ENCODE data around the gene THTPA. TPM values are rescaled to one million over a fixed set of nuclear protein-coding genes. Genes with fewer than 3 reads are reported as not detected.

Gene THTPA
- total RNA-seq, 4 donors from 2014 or later: 6.4 to 16.8 (median 15.2) TPM

DNA sequence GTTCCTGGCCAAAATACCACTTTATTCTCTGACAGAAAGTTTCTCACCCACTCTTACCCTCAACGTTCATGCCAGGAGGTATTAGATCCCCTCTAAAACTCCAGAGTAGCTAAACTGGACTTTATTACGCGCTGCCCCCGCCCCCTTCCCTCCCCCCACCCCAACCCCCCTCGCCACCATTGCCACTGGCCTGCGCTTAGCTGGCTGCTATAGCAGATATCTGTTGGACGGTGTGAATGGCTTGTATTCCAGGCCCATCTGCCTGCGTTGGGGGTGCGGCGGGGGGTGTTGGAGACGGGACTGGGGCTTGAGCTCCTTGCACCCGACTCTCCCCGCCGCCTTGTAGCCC, 564 bp upstream of the THTPA start:
- peak overlapping the region; percentile 92 to 95 for H3K27ac ChIP-seq
- no peak for DNase-seq
- intact Hi-C loops (cut with DNase I; ENCODE audit: low total_unique reads): no loop called here
- H3K4me1 ChIP-seq: peaks cover 4 to 9% of the 10 kb centered on the region in 2 donors
- no peaks in the 10 kb centered on the region for H3K9me3 ChIP-seq
- TF ChIP-seq, protein P1, sequence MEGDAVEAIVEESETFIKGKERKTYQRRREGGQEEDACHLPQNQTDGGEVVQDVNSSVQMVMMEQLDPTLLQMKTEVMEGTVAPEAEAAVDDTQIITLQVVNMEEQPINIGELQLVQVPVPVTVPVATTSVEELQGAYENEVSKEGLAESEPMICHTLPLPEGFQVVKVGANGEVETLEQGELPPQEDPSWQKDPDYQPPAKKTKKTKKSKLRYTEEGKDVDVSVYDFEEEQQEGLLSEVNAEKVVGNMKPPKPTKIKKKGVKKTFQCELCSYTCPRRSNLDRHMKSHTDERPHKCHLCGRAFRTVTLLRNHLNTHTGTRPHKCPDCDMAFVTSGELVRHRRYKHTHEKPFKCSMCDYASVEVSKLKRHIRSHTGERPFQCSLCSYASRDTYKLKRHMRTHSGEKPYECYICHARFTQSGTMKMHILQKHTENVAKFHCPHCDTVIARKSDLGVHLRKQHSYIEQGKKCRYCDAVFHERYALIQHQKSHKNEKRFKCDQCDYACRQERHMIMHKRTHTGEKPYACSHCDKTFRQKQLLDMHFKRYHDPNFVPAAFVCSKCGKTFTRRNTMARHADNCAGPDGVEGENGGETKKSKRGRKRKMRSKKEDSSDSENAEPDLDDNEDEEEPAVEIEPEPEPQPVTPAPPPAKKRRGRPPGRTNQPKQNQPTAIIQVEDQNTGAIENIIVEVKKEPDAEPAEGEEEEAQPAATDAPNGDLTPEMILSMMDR (IDR thresholded peaks at IDR 0.05): no peak
- no peak for TF ChIP-seq POLR2A (IDR thresholded peaks at IDR 0.05)
- no peaks in the 10 kb centered on the region for H3K36me3 ChIP-seq
- no peaks in the 10 kb centered on the region for H3K27me3 ChIP-seq
- peak overlapping the region; percentile 80 to 95 for H3K4me3 ChIP-seq

DNA sequence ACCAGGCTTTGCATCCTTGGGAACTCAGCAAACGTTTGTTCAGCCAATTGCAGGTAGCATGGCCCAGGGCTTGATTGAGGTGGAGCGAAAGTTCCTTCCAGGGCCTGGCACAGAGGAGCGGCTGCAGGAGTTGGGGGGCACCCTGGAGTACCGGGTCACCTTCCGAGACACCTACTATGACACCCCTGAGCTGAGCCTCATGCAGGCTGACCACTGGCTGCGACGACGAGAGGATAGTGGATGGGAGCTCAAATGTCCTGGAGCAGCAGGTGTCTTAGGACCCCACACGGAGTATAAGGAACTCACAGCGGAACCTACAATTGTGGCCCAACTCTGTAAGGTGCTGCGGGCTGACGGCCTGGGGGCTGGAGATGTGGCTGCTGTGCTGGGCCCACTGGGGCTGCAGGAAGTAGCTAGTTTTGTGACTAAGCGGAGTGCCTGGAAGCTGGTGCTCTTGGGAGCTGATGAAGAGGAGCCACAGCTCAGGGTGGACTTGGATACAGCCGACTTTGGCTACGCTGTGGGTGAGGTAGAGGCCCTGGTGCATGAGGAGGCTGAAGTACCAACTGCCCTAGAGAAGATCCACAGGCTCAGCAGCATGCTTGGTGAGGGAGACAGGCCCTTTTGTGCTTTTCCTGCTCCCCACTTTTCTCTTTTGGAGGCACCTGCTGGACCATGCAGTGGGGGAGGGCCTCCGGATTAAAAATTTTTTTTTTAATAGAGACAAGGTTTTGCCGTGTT, 799 bp downstream of the THTPA start:
- Histone ChIP-seq H3K36me3 (no peaks in the 10 kb centered on the region), H3K4me3 (peak overlapping the region; percentile 80 to 95), H3K4me1 (peaks cover 4 to 9% of the 10 kb centered on the region in 2 donors), H3K27me3 (no peaks in the 10 kb centered on the region), H3K27ac (peak overlapping the region; percentile 92 to 95), H3K9me3 (no peaks in the 10 kb centered on the region)
- no peak for DNase-seq
- TF ChIP-seq, protein P1 (IDR thresholded peaks at IDR 0.05): no peak
- TF ChIP-seq POLR2A (IDR thresholded peaks at IDR 0.05): no peak
- intact Hi-C loops (cut with DNase I; ENCODE audit: low total_unique reads): no loop called here

DNA sequence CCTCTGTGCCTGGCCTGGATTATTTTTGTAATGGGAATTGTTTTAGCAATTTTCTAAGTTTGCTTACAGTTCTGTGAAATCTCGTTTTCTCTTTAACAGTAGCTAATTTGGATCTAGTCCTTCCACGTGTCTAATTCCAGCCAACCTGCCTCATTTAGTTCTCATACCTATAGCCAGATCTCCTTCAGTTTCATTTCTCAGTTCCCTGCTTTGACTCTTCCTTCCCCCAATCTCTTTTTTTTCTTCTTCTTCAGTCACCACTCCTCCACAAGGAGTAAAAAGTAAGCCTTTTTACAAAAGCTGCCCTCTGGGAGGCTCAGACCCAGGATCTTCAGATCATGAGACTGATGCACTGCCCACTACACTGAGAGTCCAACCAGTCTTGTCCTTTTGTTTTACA, 1.4 kb downstream of the THTPA start:
- TF ChIP-seq, protein P1 (IDR thresholded peaks at IDR 0.05): no peak
- TF ChIP-seq POLR2A (IDR thresholded peaks at IDR 0.05): no peak
- H3K27me3 ChIP-seq: no peaks in the 10 kb centered on the region
- H3K9me3 ChIP-seq: no peaks in the 10 kb centered on the region
- no peak overlapping the region for H3K27ac ChIP-seq
- H3K4me1 ChIP-seq: peaks cover 4 to 9% of the 10 kb centered on the region in 2 donors
- no peak overlapping the region for H3K4me3 ChIP-seq
- H3K36me3 ChIP-seq: no peaks in the 10 kb centered on the region
- intact Hi-C loops (cut with DNase I; ENCODE audit: low total_unique reads): no loop called here
- DNase-seq: no peak

DNA sequence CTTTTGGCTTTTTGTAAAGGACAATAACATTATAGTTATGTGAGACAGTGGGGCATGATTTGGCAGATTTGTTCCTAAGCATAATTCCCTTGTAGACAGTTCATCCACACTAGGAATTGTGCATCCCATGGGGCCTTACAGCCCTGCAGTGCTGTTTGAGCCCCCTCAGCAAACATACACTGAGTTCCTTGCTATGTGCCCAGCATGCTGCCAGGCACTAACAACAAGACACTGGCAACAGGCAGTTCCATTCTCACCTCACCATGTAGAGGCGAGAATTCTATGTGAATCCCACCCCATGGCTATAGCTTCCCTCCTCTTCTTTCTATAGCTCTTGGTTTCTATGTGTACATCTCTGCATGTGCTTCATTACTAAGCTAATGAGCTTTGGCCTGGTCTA, 1.9 kb downstream of the THTPA start:
- Histone ChIP-seq H3K9me3 (no peaks in the 10 kb centered on the region), H3K27ac (no peak overlapping the region), H3K4me3 (no peak overlapping the region), H3K27me3 (no peaks in the 10 kb centered on the region), H3K36me3 (no peaks in the 10 kb centered on the region), H3K4me1 (peaks cover 4 to 9% of the 10 kb centered on the region in 2 donors)
- DNase-seq: no peak
- intact Hi-C loops (cut with DNase I; ENCODE audit: low total_unique reads): no loop called here
- no peak for TF ChIP-seq POLR2A (IDR thresholded peaks at IDR 0.05)

DNA sequence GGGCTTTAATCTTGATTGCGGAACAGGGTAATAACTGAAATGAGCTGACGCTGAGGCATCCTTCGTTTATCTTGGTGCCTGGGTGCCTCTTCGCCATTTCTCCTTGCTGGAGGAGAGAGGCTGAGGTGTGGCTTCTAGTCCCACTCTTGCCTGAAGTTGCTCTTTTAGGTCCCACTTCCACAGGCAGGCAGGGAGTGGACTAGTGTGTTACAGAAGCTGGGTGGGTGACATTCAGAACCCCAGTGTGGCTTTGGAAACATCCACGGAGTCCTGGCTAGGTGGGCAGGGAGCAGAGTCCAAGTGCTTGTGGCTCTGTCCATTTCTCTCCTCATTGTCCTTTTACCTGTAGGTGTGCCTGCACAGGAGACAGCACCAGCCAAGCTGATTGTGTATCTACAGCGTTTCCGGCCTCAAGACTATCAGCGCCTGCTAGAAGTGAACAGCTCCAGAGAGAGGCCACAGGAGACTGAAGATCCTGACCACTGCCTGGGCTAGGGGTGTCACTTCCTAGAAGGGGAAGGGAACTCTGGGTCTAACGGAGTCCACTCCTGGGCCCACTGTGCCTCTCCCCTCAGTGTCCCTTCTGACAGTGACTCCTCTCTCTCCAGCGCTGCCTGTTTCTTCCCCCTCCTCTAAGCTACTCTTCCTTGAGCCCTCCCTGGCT, 2.4 kb downstream of the THTPA start:
- DNase-seq: no peak
- no peaks in the 10 kb centered on the region for H3K9me3 ChIP-seq
- no peaks in the 10 kb centered on the region for H3K27me3 ChIP-seq
- intact Hi-C loops (cut with DNase I; ENCODE audit: low total_unique reads): no loop called here
- H3K36me3 ChIP-seq: no peaks in the 10 kb centered on the region
- H3K4me1 ChIP-seq: peaks cover 4 to 9% of the 10 kb centered on the region in 2 donors
- H3K4me3 ChIP-seq: no peak overlapping the region
- H3K27ac ChIP-seq: no peak overlapping the region
- TF ChIP-seq, protein P1 (IDR thresholded peaks at IDR 0.05): no peak
- no peak for TF ChIP-seq POLR2A (IDR thresholded peaks at IDR 0.05)

All from uterus (tissue), 4 donors.